Ishikawa (cell line): ENCODE measurements around the gene PCDHGA8.

Experiments used
- CEBPB ChIP-seq: IDR thresholded peaks from 2 replicates; pipeline ENCODE4 v1.6.1; 2012
- CREB1 ChIP-seq: IDR thresholded peaks from 2 replicates; pipeline ENCODE4 v1.6.1; 2012; ENCODE audit warnings: low read depth
- EGR1 ChIP-seq: IDR thresholded peaks from 2 replicates; pipeline ENCODE4 v1.6.1; 2012
- EP300 ChIP-seq: IDR thresholded peaks from 2 replicates; pipeline ENCODE4 v1.6.1; 2012; ENCODE audit warnings: borderline replicate concordance
- FOXM1 ChIP-seq: IDR thresholded peaks from 2 replicates; pipeline ENCODE4 v1.6.1; 2012; ENCODE audit warnings: low read depth, borderline replicate concordance
- MAX ChIP-seq: IDR thresholded peaks from 2 replicates; pipeline ENCODE4 v1.6.1; 2012
- NFIC ChIP-seq: IDR thresholded peaks from 2 replicates; pipeline ENCODE4 v1.6.1; 2012
- RAD21 ChIP-seq: IDR thresholded peaks from 2 replicates; pipeline ENCODE4 v1.6.1; 2012; ENCODE audit warnings: low read depth
- REST ChIP-seq: IDR thresholded peaks from 2 replicates; pipeline ENCODE4 v1.6.1; 2012; ENCODE audit warnings: low read depth, mild to moderate bottlenecking
- TAF1 ChIP-seq: IDR thresholded peaks from 2 replicates; pipeline ENCODE4 v1.6.1; 2012; ENCODE audit warnings: low read depth, mild to moderate bottlenecking
- TCF12 ChIP-seq: IDR thresholded peaks from 2 replicates; pipeline ENCODE4 v1.6.1; 2012; ENCODE audit warnings: low read depth
- TEAD4 ChIP-seq: IDR thresholded peaks from 2 replicates; pipeline ENCODE4 v1.6.1; 2012
- USF1 ChIP-seq: IDR thresholded peaks from 2 replicates; pipeline ENCODE4 v1.6.1; 2012
- YY1 ChIP-seq: IDR thresholded peaks from 2 replicates; pipeline ENCODE4 v1.6.1; 2012; ENCODE audit warnings: low read depth
- ZBTB7A ChIP-seq: IDR thresholded peaks from 2 replicates; pipeline ENCODE4 v1.6.1; 2012; ENCODE audit warnings: low read depth

PCDHGA8 gene

GRCh38 chr5:141431286-141431685 is 38.9 kb downstream of the PCDHGA8 start:
- TF ChIP-seq TCF12, result no peak
- no peak for TF ChIP-seq EP300
- no peak for TF ChIP-seq TAF1

GRCh38 chr5:141434006-141434405 is 41.6 kb downstream of the PCDHGA8 start:
- TF ChIP-seq TCF12 (no peak), ZBTB7A (no peak), MAX (no peak), CREB1 (no peak), TAF1 (no peak)

GRCh38 chr5:141437221-141437620 is 44.8 kb downstream of the PCDHGA8 start:
- TF ChIP-seq CEBPB (no peak), YY1 (no peak), TCF12 (no peak), FOXM1 (no peak), TEAD4 (no peak), RAD21 (no peak), EP300 (no peak), USF1 (no peak), CREB1 (no peak), ZBTB7A (no peak), TAF1 (no peak), MAX (no peak), REST (no peak)

GRCh38 chr5:141439411-141440141 is 47.1 kb downstream of the PCDHGA8 start:
- TF ChIP-seq RAD21 (peak; percentile 38; the same call in 1 of the 2 replicates), MAX (no peak)

- TF ChIP-seq ZBTB7A (no peak), CEBPB (no peak), CREB1 (no peak), MAX (no peak), NFIC (no peak)
Measured at GRCh38 chr5:141440341-141440740, 47.9 kb downstream of the PCDHGA8 start.

- TF ChIP-seq EP300, result no peak
- no peak for TF ChIP-seq CEBPB
- no peak for TF ChIP-seq YY1
- no peak for TF ChIP-seq TCF12
- TF ChIP-seq EGR1, result no peak
- no peak for TF ChIP-seq REST
- TF ChIP-seq CREB1, result no peak
- no peak for TF ChIP-seq MAX
- no peak for TF ChIP-seq NFIC
- TF ChIP-seq USF1, result no peak
- no peak for TF ChIP-seq RAD21
- no peak for TF ChIP-seq TAF1
- no peak for TF ChIP-seq TEAD4
- TF ChIP-seq ZBTB7A, result no peak
- TF ChIP-seq FOXM1, result no peak
Measured at GRCh38 chr5:141441571-141442170, 49.2 kb downstream of the PCDHGA8 start.
